Breast epithelium (tissue), 4 donors: ENCODE results near the gene EXOSC2. TPM values are rescaled to one million over a fixed set of nuclear protein-coding genes. Genes with fewer than 3 reads are reported as not detected.

Source experiments
- DNase-seq, 2 donors: peaks; one replicate each; pipeline ENCODE4 v3.0.0-alpha.2; 2019; ENCODE audit warnings: low spot score in 2 of 2
- H3K27ac ChIP-seq, 2 donors: fragments of 200-600 bp; sonication (generic) in 1 of 2; one replicate each; pipeline ENCODE4 v1.5.1; 2016 to 2019; ENCODE audit warnings: mild to moderate bottlenecking in 1 of 2
- H3K27me3 ChIP-seq, 2 donors: fragments of 200-600 bp; sonication (generic) in 1 of 2; one replicate each; pipeline versions ENCODE4 v1.5.1 to v1.6.0; 2017 to 2019; ENCODE audit warnings: control low read depth in 1 of 2, mild to moderate bottlenecking in 1 of 2
- H3K36me3 ChIP-seq: fragments of 200-600 bp; one replicate; pipeline ENCODE4 v1.5.1; 2019
- H3K4me1 ChIP-seq, 2 donors: fragments of 200-600 bp; sonication (generic); one replicate each; pipeline ENCODE4 v1.5.1; 2016 to 2019; ENCODE audit warnings: control low read depth in 1 of 2
- H3K4me3 ChIP-seq, 3 donors: fragments of 200-600 bp; sonication (generic); 1 replicate in 2 of 3; 2 replicates in 1 of 3; pipeline ENCODE4 v1.5.1; 2016 to 2019; ENCODE audit warnings: mild to moderate bottlenecking in 3 of 3, moderate library complexity in 2 of 3
- H3K9me3 ChIP-seq, 2 donors: fragments of 200-600 bp; sonication (generic) in 1 of 2; one replicate each; pipeline ENCODE4 v1.5.1; 2016 to 2019; ENCODE audit warnings: control low read depth in 1 of 2
- CTCF ChIP-seq, 3 donors: fragments of 450-650 bp; IDR thresholded peaks; one replicate each; pipeline ENCODE4 v1.5.1; 2016 to 2017; ENCODE audit warnings: antibody characterized with exemption in 3 of 3, mild to moderate bottlenecking in 3 of 3, moderate library complexity in 3 of 3
- POLR2A ChIP-seq: fragments of 450-650 bp; IDR thresholded peaks from one replicate; pipeline ENCODE4 v1.6.1; 2016; ENCODE audit warnings: antibody characterized with exemption, mild to moderate bottlenecking, moderate library complexity
- POLR2AphosphoS5 ChIP-seq, 3 donors: sonication (generic); formaldehyde crosslinking; IDR thresholded peaks; one replicate each; pipeline ENCODE4 v1.6.1; 2017; ENCODE audit warnings: antibody characterized with exemption in 3 of 3
- intact Hi-C: fragments of 100-400 bp; cut with DNase I; formaldehyde crosslinking; loops from one replicate; pipeline ENCODE4 v1.15.1; 2023; ENCODE audit warnings: low total_unique reads
- total RNA-seq, 3 donors: library from RNA; depleted of rRNA; stranded (reverse); fragments of >200 nt; gene quantifications; one replicate each; pipeline ENCODE4 v1.1.0, GENCODE V29; 2016

The EXOSC2 gene, protein sequence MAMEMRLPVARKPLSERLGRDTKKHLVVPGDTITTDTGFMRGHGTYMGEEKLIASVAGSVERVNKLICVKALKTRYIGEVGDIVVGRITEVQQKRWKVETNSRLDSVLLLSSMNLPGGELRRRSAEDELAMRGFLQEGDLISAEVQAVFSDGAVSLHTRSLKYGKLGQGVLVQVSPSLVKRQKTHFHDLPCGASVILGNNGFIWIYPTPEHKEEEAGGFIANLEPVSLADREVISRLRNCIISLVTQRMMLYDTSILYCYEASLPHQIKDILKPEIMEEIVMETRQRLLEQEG
- 10 to 100 TPM; 17.8 to 32.2 (median 30.2) TPM for total RNA-seq

- peak within 1 kb of the TSS; percentile 64 to 91 (median 89) for H3K4me3 ChIP-seq
- H3K4me1 ChIP-seq: peaks cover 0 to 14% of the 10 kb centered on the region in 2 donors
- TF ChIP-seq POLR2A (peak; percentile 66), CTCF (IDR thresholded peaks at IDR 0.05) (no peak), POLR2AphosphoS5 (IDR thresholded peaks at IDR 0.05) (peak; percentile 78 to 83 (median 78))
- no peaks in the 10 kb centered on the region for H3K27me3 ChIP-seq
- H3K9me3 ChIP-seq: no peaks in the 10 kb centered on the region
- DNase-seq: peak; percentile 98
- H3K27ac ChIP-seq: peak within 1 kb of the TSS; percentile 68 to 73
- H3K36me3 ChIP-seq: no peaks in the 10 kb centered on the region
- intact Hi-C loops: no loop called here
Observed at GRCh38 chr9:130693426-130694191, at the start of gene EXOSC2. TSS of gene EXOSC2 (plus strand) at chr9:130693780. CDS start at chr9:130693792, 12 bp downstream.

- no peaks in the 10 kb centered on the region for H3K36me3 ChIP-seq
- DNase-seq: no peak
- intact Hi-C loops: no loop called here
- H3K27ac ChIP-seq: no peak overlapping the region
- peaks cover 0 to 9% of the 10 kb centered on the region in 2 donors for H3K27me3 ChIP-seq
- no peaks in the 10 kb centered on the region for H3K4me1 ChIP-seq
- TF ChIP-seq POLR2AphosphoS5 (IDR thresholded peaks at IDR 0.05) (no peak), CTCF (IDR thresholded peaks at IDR 0.05) (no peak), POLR2A (no peak)
- peaks cover 0 to 4% of the 10 kb centered on the region in 2 donors for H3K9me3 ChIP-seq
- no peak overlapping the region for H3K4me3 ChIP-seq
Observed at GRCh38 chr9:130651221-130651620, 42.4 kb upstream of the EXOSC2 start.

GRCh38 chr9:130651752-130652151 lies 41.8 kb upstream of the EXOSC2 start:
- H3K36me3 ChIP-seq: no peaks in the 10 kb centered on the region
- TF ChIP-seq POLR2AphosphoS5 (IDR thresholded peaks at IDR 0.05): no peak
- TF ChIP-seq POLR2A: no peak
- no peak for TF ChIP-seq CTCF (IDR thresholded peaks at IDR 0.05)
- intact Hi-C loops: no loop called here
- H3K4me3 ChIP-seq: no peak overlapping the region
- H3K27me3 ChIP-seq: peaks cover 0 to 12% of the 10 kb centered on the region in 2 donors
- H3K4me1 ChIP-seq: no peaks in the 10 kb centered on the region
- H3K27ac ChIP-seq: no peak overlapping the region
- no peaks in the 10 kb centered on the region for H3K9me3 ChIP-seq
- no peak for DNase-seq

- Histone ChIP-seq H3K36me3 (no peaks in the 10 kb centered on the region), H3K4me3 (no peak overlapping the region), H3K27ac (no peak overlapping the region), H3K27me3 (peaks cover 8 to 44% of the 10 kb centered on the region in 2 donors), H3K9me3 (peaks cover 0 to 3% of the 10 kb centered on the region in 2 donors), H3K4me1 (peaks cover 0 to 2% of the 10 kb centered on the region in 2 donors)
- no peak for TF ChIP-seq POLR2A
- TF ChIP-seq CTCF (IDR thresholded peaks at IDR 0.05): no peak
- no peak for DNase-seq
- intact Hi-C loops: no loop called here
Observed at GRCh38 chr9:130654879-130655278, 38.7 kb upstream of the EXOSC2 start.
